Measurements from ENCODE around the gene MAIP1. TPM values are rescaled to one million over a fixed set of nuclear protein-coding genes. Genes with fewer than 3 reads are reported as not detected.

Gene MAIP1
- total RNA-seq, 2 experiments from 2014 or later = 39.1 to 41.5 TPM

DNA sequence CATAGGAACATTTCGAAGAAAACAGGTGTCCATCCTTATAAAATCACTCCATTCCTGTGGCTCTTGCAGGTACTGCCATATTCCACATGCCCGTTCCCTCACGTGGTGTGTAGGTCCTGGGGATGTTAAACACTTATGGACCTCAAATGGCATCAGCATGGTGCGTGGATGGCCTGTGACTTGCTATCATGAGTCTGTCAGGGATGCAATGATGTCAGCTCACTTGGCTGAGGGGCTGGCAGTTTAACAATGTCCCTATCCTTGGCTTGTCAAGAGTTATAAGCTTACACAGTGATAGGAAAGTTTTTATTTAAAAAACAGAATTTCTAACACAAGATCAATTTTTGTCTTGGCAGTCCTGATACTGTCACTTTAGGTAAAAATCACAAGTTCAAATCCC, 28.8 kb downstream of the MAIP1 start:
- ChIA-PET CTCF (interaction anchor here (1.4 kb wide), 1 partner anchor 9 kb away, joined by 5 read pairs; no protein-coding TSS in a partner anchor), POLR2A (no interaction called here)

DNA sequence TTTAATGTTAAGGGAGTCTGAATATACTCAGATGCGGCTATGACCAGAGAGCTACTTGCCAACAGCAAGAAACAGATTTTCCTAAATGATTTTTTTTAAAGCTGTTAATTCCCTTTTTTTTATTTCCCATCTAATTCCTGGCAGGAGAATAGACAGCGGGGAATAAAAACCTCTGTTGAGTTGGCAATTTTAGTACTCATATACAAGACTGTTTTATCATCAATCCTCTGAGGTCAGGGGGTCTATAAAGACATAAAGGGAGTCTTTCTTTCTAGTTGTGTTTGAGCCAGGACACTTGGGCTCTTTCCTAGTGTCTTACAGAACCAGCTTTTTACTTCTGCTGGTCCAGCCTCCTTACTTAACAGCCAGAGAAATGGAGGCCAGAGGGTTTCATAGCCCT, 29.4 kb downstream of the MAIP1 start:
- ChIA-PET POLR2A (no interaction called here), CTCF (interaction anchor here (1.4 to 1.5 kb wide), 2 partner anchors 9 to 485 kb away, joined by 3 to 5 read pairs; no protein-coding TSS in a partner anchor)

DNA sequence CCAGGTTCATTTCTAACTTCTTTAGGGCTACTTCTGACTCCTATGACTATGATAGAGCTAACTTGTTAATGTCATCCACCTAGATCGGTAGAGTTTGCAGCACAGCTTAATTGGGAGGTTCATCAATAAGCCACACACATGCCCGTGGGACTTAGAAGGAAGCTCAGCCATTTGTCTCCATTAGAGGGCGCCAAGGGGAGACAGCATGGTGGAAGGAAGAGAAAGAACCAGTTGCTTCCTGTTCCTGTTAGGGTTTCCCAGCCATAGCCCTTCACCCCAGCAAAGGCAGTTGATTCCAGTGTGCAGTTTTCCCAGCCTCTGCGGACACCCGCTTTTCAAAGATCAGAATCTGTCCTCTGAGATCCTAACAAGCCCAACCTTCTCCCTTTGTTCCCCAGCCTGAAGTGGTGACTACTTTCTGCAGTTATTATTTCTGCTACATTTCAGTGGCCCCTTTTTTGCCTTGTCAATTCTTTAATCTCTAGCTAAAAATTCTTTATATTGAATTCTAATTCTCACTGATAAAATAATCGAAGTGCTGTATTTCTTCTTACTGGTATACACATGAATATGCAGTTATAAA, 30.3 kb downstream of the MAIP1 start:
- ChIA-PET POLR2A (no interaction called here), CTCF (interaction anchor here (0.5 to 1.8 kb wide), 5 partner anchors 10 to 491 kb away, joined by 3 to 5 read pairs (median 3); no protein-coding TSS in a partner anchor)

DNA sequence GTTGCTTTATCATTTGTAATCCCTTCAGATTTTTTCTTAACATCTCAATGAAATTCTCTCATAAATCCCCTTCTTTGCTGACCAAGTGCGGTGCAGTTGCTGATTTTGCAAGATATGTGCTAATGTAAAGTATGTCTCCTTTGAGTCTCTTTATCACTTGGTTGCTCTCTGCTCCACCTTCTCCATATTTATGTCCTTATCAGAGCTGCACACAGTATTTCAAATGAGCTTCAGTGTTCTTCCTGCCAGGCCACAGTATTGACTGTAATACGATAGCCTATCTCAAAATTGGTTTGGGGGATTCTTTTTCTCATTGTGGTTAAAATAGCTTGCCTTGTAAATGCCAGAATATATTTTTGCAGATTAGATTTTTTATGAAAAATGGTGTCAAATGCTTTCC, 32.2 kb downstream of the MAIP1 start:
- POLR2A ChIA-PET = no interaction called here
- CTCF ChIA-PET = no interaction called here

DNA sequence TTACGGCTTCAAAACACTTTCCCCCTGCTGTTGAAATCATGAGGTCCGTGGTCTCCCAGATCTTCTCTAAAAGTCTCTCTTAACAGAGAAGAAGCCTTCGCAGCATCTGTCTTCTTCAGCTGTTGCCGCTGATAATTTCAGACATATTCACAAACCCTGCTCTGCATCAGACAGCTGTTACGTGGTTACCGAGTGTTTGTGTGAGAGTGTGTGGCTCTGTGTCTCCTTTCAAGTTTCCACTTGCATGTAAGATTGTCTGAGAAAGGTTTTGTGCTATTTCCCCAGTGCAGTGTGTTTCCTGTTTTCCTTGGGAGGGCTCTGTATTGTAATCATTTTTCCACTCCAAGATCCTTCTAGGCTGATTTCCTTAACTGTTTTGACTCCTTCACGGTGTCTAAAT, 32.8 kb downstream of the MAIP1 start:
- POLR2A ChIA-PET = no interaction called here
- CTCF ChIA-PET = no interaction called here

DNA sequence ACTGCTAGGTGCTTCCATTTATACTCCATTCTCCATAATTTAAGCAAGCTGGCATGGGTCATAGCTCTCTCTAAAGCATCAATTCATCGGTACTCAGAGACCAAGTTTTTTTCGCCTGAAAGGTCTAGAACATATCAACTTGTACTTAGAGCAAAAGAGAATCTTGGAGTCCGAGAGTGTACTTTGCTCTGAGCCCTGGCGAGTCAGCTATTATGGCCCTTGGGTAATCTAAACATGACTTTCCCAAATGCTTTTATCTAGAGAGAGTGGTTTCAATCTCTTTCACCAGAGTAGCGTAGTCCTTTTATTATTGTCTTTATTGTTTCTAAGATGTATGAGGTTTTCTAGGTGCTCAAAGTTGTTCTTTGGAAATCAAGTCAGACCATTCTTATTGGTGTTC, 34.4 kb downstream of the MAIP1 start:
- ChIA-PET POLR2A (no interaction called here), CTCF (no interaction called here)

DNA sequence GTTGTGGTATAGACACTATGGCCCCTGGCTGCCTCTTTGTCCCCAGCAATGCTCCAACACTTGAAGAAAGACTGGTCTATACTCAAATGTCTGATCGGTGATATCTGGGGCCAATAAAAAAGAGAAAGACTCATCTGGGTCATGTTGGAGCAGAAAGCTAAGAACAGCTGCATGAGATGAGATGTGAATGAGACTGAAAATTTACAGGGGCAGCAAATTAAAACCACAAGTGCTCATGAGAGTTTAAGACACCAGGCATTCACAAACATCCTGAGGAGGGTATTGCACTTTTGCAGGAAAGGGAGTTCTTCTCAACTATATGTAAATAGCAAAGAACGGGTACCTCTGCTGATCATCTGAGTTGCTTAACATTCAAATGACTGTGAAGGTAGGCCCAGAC, 36.3 kb downstream of the MAIP1 start:
- ChIA-PET POLR2A (no interaction called here), CTCF (no interaction called here)

DNA sequence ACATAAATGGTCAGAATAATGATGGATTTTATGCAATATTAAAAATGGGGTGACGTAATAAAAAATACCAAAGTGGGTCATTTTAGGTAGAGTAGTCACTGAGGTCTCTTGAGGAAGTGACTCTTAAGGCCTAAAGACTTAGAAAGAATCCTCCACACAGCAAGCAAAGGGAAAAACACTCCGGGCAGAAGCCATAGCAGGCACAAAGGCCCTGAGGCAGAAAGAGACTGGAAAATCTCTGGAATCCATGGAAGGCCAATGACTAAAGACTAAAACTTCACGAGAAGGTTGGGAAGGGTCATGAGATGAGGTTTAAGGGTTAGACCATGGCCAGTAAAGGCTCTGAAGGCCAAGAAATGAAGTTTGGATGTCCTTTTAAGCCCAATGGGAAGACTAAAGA, 36.9 kb downstream of the MAIP1 start:
- ChIA-PET POLR2A (no interaction called here), CTCF (no interaction called here)

DNA sequence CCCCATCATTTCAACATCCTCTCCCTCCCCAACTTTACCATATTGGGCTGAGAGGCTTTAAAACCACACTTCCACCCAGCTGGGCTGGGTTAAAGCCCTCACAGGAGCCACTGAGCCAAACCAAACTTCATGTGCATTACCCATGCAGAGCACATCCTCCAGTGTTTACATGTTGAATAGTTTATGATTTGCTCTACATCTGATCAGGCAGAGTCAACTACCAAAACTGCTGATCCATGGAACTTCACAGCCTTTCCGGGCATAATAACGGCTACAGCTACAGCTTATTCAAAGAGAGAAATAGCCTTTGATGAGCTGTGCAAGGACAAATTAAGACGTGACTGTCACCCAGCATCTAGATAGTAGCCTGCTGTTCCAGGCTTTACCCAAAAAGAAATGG, 39.0 kb downstream of the MAIP1 start:
- ChIA-PET POLR2A (no interaction called here), CTCF (no interaction called here)

DNA sequence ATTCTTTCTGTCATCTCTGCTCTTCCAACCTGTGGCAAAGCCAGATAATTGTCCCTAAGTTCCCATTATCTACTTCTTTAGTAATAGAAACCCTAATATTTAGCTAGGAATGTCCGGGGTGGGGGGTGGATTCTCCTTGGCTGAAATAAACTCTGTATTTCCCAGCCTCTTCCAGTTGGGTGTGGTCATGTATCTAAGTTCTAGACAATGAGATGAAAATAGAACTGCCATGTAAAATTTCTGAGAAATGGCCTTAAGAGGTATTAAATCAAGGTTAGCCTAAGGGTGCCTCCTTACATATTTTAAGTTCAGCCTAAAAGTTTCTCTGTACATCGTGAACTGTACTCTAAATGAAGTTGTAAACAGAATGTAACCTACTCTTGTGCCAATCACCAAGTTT, 39.5 kb downstream of the MAIP1 start:
- CTCF ChIA-PET = no interaction called here
- POLR2A ChIA-PET = no interaction called here

DNA sequence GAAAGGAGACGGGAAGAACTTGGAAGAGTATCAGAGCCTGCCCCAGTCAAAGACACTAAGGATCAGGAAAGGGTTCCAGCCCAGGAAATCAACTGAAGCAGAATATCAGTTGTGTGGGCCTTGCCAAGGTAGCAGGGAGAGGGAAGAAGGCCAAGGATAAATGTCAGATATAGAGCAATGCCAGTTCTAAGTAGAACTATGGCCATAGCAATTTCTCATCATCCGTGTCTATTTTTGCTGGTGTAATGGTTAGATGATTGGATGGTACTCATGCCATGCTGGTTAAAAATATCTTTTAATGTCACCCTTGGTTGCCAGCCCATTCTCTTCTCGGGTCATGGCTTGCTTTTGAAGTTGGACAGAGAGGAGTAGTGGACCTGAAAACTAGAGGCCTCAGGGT, 41.9 kb downstream of the MAIP1 start:
- POLR2A ChIA-PET = no interaction called here
- CTCF ChIA-PET = no interaction called here

DNA sequence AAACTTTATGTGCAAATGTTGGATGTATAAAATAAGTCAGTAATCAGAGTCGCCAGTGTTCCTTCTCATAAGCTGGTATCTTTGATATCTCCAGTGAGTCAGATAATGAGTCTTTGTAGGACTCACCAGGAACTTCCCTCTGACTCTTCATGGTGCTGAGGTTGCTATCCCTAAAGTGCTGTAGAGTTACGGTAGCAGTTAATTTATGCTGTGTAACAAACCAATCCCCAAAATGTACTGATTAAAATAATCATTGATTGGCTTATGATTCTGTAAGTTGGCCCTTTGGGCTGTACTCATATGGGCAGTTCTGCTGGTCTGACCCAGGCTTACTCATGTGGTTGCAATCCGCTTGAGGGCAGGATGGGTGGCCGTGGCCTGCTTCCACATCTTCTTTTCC, 43.8 kb downstream of the MAIP1 start:
- CTCF ChIA-PET = no interaction called here
- POLR2A ChIA-PET = no interaction called here

DNA sequence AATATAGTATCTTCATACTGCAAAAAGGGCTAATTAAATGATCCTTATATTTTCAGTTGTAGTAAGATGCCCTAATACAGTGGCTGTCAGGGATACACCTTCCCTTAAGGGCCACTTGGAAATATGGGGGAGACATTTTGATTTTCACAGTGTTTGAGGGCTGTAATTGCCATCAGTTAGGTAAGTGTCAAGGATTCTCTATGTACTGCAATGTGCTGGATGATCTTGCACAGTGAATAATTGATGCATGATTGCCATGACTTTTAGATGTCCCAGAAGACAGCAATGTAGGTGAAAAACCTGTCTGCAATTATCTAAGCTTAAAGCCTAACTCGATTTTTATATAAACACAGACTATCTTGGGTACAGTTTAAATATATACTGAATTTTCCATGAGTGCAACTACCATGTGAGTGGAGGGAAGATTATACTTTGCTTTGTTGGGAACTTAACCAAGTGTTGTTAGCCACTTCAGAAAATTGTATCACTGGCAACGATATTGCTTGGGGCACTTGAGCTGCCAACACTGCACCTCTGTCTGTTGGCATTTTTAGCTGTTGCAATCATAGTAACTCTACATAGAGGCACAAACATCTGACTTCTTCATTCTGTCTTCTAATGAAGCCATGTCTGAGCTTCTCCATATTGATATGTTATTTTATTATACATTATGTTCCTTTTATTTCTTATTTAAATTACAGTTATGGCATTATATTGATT, 45.2 kb downstream of the MAIP1 start:
- ChIA-PET CTCF (no interaction called here), POLR2A (no interaction called here)

DNA sequence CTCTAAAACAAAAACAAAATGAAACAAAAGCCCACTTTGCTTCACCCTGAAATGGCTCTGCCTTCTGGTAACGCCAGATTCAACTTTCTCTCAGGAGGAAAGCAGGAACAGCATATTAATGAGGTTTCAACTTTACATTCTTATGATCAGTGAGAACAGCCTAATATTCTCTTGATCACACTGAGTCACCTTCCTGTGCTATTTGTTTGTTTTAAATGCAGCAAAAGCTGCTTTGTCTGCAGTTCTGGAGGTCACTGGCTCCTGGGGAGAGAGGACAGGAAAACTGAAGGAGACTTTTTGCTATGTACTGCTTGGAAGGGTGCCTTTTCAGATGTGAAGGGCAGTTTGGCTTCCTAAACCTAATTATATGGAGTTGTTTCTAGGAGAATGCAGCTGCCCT, 48.1 kb downstream of the MAIP1 start:
- ChIA-PET POLR2A (interaction anchor here (0.6 kb wide), 1 partner anchor 21 kb away, joined by 3 read pairs; no protein-coding TSS in a partner anchor), CTCF (no interaction called here)

DNA sequence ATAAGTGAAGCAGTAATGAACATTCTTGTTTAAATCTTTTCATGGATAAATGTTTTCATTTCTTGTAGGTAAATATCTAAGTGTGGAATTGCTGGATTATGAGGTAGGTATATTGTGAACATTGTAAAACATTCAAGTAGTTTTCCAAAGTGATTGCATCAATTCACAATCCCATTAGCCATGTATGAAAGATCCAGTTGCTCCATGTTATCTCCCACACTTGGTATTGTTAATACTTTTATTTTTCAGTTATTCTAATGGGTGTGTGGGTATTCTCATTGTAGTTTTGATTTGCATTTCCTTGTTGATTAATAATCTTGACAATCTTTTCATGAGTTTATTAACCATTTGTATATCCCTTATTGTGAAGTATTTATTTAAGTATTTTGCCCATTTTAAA, 50.3 kb downstream of the MAIP1 start:
- ChIA-PET POLR2A (no interaction called here), CTCF (no interaction called here)

DNA sequence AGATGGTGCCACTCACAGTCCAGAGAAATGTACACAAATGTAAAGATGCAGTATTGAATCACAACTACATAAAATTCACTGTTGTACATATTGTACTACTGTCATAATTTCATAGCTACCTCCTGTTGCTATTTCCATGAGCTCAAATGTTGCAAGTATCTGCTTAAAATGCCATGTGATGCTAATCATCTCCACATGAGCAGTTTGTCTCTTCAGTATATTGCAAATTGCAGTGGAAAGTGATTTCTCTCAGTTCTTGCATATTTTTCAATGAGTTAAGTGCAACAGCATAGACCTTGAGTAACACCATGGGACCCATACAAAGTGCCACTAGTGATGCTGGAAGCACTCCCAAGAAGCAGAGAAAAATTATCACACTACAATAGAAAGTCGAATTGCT, 51.9 kb downstream of the MAIP1 start:
- CTCF ChIA-PET = no interaction called here
- POLR2A ChIA-PET = no interaction called here

DNA sequence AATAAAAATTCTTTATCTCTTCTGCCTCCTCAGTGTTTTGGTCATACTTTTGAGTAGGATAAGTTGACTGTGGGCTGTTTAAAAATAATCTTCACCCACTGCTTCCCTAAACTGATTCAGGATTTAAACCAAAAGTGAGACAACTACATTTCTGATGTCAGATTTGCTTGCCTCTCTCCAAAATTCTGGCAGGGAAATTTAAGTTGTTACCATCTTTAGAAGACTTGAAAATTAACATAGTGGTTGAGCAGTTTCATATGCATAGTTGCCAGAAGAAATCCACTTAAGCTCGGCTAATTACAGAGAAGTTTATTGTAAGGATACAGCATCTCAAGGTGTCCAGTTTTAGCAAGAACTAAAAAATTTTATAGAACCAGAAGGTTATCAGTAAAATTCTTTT, 57.0 kb downstream of the MAIP1 start:
- CTCF ChIA-PET = no interaction called here

More for the DNA sequence above, 57.0 kb downstream of the MAIP1 start:
- POLR2A ChIA-PET = no interaction called here

Other genes starting within 250 kb of the MAIP1 start
- 1 to 10 TPM; 3.0 to 4.6 TPM for gene FTCDNL1, start 104.4 kb upstream of the MAIP1 start, total RNA-seq
- gene C2orf69, start 44.3 kb upstream of the MAIP1 start, total RNA-seq = 10 to 100 TPM; 19.7 to 20.5 TPM
- 10 to 100 TPM; 10.3 to 11.6 TPM for gene TYW5, start 91 bp upstream of the MAIP1 start, total RNA-seq